ENCODE results near the gene PPL. TPM values are rescaled to one million over a fixed set of nuclear protein-coding genes. Genes with fewer than 3 reads are reported as not detected.
A peak's percentile ranks its signal among the peaks of the same experiment; 100 is the strongest.

Gene PPL
- total and polyA plus RNA-seq, 2 of the 13 experiments (the other 11 are each of a cell fraction or from before 2014, with no cell fraction given): 5.7 to 6.6 TPM

GRCh38 chr16:4937782-4938682, 1.1 kb upstream of the PPL start:
- in situ Hi-C loops (cut with HindIII; ENCODE audit: extremely low pct_ligation_motif_present, low pct_unique_long_range_greater_than_20kb) (no loop called here), intact Hi-C loops (cut with micrococcal nuclease; ENCODE audit: unreplicated experiment) (no loop called here)
- H3K4me1 ChIP-seq (ENCODE audit: insufficient read depth, low read length): peaks cover 50% of the 10 kb centered on the region
- H3K27me3 ChIP-seq (ENCODE audit: control insufficient read depth in 1 of 2, insufficient read depth in 2 of 2, low read length in 2 of 2): no peaks in the 10 kb centered on the region; a peak in 1 of 5 replicates
- peak overlapping the region; percentile 75 for H3K9ac ChIP-seq (ENCODE audit: insufficient read depth, low read depth, low read length)
- peak; percentile 18 for ATAC-seq
- BruUV-seq (replicated peaks): TSS peak; percentile 91
- no peak for FAIRE-seq
- no peaks in the 10 kb centered on the region for H3K9me3 ChIP-seq (ENCODE audit: low read length)
- no peaks in the 10 kb centered on the region for H4K20me1 ChIP-seq (ENCODE audit: insufficient read depth, low read length)
- H2AFZ ChIP-seq (ENCODE audit: low read length): no peak overlapping the region
- H3K27ac ChIP-seq (ENCODE audit: extremely low read length, insufficient read depth, low read length): no peak overlapping the region
- 38% methylated on average over 13 of the region's 16 CpGs for WGBS (ENCODE audit: low lambda C conversion rate)
- peak overlapping the region; percentile 63 to 91 (median 89); a peak in 5 of 6 replicates for H3K4me3 ChIP-seq (replicated peaks in 1 of 3; ENCODE audit: insufficient read depth in 1 of 3, low read depth in 2 of 3, low read length in 3 of 3)
- H3K4me2 ChIP-seq (ENCODE audit: low read depth, low read length): peak overlapping the region; percentile 95
- DNase-seq (ENCODE audit: low spot score): no peak
- H3K36me3 ChIP-seq (replicated peaks in 1 of 2; ENCODE audit: control insufficient read depth in 1 of 2, insufficient read depth in 2 of 2, low read length in 2 of 2): no peaks in the 10 kb centered on the region
- ChIA-PET POLR2A (interaction anchor here (1.0 to 4.0 kb wide), 5 partner anchors 10 to 170 kb away, joined by 3 to 25 read pairs (median 14); partner anchors contain the start of gene SEC14L5), CTCF (ENCODE audit: low intra/inter-chr PET ratio, low total read pairs) (no interaction called here)
- peaks cover 2% of the 10 kb centered on the region for H3K79me2 ChIP-seq (ENCODE audit: insufficient read depth, low read length)
- TF ChIP-seq CHD4 (IDR thresholded peaks at IDR 0.05; ENCODE audit: borderline replicate concordance, low read length): 0 out of 2 replicates have a peak, but pooled peaks have one; percentile 5
- TF ChIP-seq ZNF446 (CRISPR knock-in tag; IDR thresholded peaks at IDR 0.05): no peak; the same call in 1 of the 2 replicates
- 0 out of 2 replicates have a peak, but pooled peaks have one; percentile 14 for TF ChIP-seq ZNF782 (CRISPR knock-in tag; IDR thresholded peaks at IDR 0.05; ENCODE audit: borderline replicate concordance)
- TF ChIP-seq ZIK1 (CRISPR knock-in tag; IDR thresholded peaks at IDR 0.05; ENCODE audit: borderline replicate concordance, low read depth): no peak
- TF ChIP-seq ZNF775 (CRISPR knock-in tag; IDR thresholded peaks at IDR 0.05; ENCODE audit: borderline replicate concordance): 0 out of 2 replicates have a peak, but pooled peaks have one; percentile 25
- peak; percentile 59 for TF ChIP-seq CEBPG (CRISPR knock-in tag; IDR thresholded peaks at IDR 0.05)
- peak; percentile 43 to 54 for TF ChIP-seq MAFK (conservative IDR thresholded peaks at IDR 0.05 in 1 of 2, IDR thresholded peaks at IDR 0.05 in 1 of 2; ENCODE audit: low read length in 2 of 2)
- peak; percentile 64 for TF ChIP-seq ZNF605 (CRISPR knock-in tag; IDR thresholded peaks at IDR 0.05)
- 0 out of 2 replicates have a peak, but pooled peaks have one; percentile 40 for TF ChIP-seq GPN1 (CRISPR knock-in tag; IDR thresholded peaks at IDR 0.05; ENCODE audit: borderline replicate concordance)
- TF ChIP-seq SRSF1 (optimal IDR thresholded peaks at IDR 0.05; ENCODE audit: low read depth, low read length): no peak
- TF ChIP-seq ARID2 (CRISPR knock-in tag; IDR thresholded peaks at IDR 0.05; ENCODE audit: borderline replicate concordance): 0 out of 2 replicates have a peak, but pooled peaks have one; percentile 56
- TF ChIP-seq AGO1 (IDR thresholded peaks at IDR 0.05; ENCODE audit: low read depth, low read length, poor library complexity, severe bottlenecking): no peak
- TF ChIP-seq ZMYM2 (CRISPR knock-in tag; IDR thresholded peaks at IDR 0.05): peak; percentile 79; the same call in 1 of the 2 replicates
- TF ChIP-seq CAMTA2 (CRISPR knock-in tag; IDR thresholded peaks at IDR 0.05; ENCODE audit: borderline replicate concordance): 0 out of 2 replicates have a peak, but pooled peaks have one; percentile 59
- 0 out of 2 replicates have a peak, but pooled peaks have one; percentile 7 for TF ChIP-seq ZNF558 (CRISPR knock-in tag; IDR thresholded peaks at IDR 0.05; ENCODE audit: borderline replicate concordance)
- TF ChIP-seq ZNF430 (CRISPR knock-in tag; IDR thresholded peaks at IDR 0.05): peak; percentile 71; the same call in 1 of the 2 replicates
- TF ChIP-seq DZIP1 (CRISPR knock-in tag; IDR thresholded peaks at IDR 0.05): no peak
- no peak for TF ChIP-seq ZNF878 (CRISPR knock-in tag; IDR thresholded peaks at IDR 0.05)
- TF ChIP-seq ZGPAT (CRISPR knock-in tag; IDR thresholded peaks at IDR 0.05): 0 out of 2 replicates have a peak, but pooled peaks have one; percentile 0

All from HepG2 (cell line).